VCaP (cell line): ENCODE results near the gene ANKRD9.

Experiments used
- H3K27ac ChIP-seq: fragments of 450-650 bp; 2 replicates; pipeline ENCODE4 v1.5.1; 2017
- TF ChIP-seq, protein P1 (sequence below): fragments of 450-650 bp; conservative IDR thresholded peaks from 2 replicates; pipeline ENCODE4 v1.5.1; 2017; ENCODE audit warnings: mild to moderate bottlenecking, moderate library complexity

ANKRD9 gene

DNA sequence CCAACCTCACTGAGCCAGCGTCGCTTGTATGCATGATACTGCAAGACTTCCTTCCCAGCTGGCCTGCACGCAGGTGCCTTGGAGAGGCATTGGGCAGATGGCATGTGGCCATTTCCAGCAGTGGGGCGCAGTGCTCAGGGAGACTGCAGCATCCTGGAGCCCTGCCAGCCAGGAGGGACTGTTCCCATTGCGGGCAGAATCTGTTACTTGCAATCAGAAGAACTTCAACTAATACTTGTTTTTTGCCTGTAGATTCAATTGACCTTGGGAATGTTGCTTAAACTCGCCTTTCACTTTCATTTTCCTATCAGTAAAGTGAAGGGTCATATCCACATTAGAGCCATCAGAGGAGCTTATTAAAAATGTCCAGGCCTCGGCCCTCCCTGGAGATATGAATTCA is 29.8 kb downstream of the ANKRD9 start:
- H3K27ac ChIP-seq = no peak overlapping the region
- TF ChIP-seq, protein P1, sequence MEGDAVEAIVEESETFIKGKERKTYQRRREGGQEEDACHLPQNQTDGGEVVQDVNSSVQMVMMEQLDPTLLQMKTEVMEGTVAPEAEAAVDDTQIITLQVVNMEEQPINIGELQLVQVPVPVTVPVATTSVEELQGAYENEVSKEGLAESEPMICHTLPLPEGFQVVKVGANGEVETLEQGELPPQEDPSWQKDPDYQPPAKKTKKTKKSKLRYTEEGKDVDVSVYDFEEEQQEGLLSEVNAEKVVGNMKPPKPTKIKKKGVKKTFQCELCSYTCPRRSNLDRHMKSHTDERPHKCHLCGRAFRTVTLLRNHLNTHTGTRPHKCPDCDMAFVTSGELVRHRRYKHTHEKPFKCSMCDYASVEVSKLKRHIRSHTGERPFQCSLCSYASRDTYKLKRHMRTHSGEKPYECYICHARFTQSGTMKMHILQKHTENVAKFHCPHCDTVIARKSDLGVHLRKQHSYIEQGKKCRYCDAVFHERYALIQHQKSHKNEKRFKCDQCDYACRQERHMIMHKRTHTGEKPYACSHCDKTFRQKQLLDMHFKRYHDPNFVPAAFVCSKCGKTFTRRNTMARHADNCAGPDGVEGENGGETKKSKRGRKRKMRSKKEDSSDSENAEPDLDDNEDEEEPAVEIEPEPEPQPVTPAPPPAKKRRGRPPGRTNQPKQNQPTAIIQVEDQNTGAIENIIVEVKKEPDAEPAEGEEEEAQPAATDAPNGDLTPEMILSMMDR = no peak

DNA sequence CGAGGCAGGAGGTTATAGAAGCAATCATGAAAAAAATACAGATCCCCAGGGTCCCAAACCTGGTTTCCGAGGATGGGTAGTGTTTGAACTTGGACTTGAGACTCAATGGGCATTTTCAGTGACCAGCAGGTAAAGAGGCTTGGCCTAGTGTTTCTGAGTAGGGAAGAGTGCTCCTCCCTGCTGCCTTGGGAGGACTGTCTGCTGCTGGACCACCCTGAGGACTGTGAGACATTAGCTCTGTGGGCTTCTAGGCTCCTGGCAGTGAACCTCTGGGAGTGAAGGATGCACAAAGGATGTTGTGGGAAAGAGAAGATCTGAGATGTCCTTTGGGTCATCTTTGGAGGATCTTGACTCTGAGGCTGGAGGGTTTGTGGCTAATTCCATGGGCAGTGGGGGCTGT is 30.5 kb downstream of the ANKRD9 start:
- H3K27ac ChIP-seq = no peak overlapping the region
- TF ChIP-seq, protein P1 = no peak

DNA sequence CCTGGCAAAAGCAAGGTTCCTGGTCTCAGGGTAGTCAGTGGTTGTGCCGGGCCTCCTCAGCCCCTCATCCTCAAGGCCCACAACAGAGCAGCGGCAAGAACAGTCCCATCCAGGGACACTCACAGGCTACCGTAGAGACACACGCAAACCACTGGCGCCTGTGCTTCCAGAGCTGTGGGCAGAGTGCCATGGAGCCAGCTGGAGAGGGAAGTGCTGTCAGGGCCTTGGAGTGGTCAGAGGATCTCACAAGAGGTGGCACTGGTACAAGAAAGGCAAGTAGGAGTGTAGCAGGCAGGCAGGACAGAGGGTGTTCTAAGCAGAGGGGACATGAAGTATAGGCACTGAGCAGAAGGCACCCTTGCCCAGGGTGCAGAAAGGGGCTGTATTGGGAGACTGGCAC is 34.6 kb downstream of the ANKRD9 start:
- no peak overlapping the region for H3K27ac ChIP-seq
- TF ChIP-seq, protein P1 = no peak

- TF ChIP-seq, protein P1 = no peak
- peak overlapping the region; percentile 87 for H3K27ac ChIP-seq
Observed at GRCh38 chr14:102473559-102473958, 36.0 kb downstream of the ANKRD9 start.

GRCh38 chr14:102472791-102473150 is 36.8 kb downstream of the ANKRD9 start:
- peak overlapping the region; percentile 87 for H3K27ac ChIP-seq
- TF ChIP-seq, protein P1 = no peak

- TF ChIP-seq, protein P1 = no peak
- H3K27ac ChIP-seq = peak overlapping the region; percentile 87
Observed at GRCh38 chr14:102471921-102472790, 37.4 kb downstream of the ANKRD9 start.

- TF ChIP-seq, protein P1 = no peak
- peak overlapping the region; percentile 46 for H3K27ac ChIP-seq
Observed at GRCh38 chr14:102469261-102469660, 40.3 kb downstream of the ANKRD9 start.
